Astrocyte (in vitro differentiated cells and primary cell): ENCODE data around the gene BAG5.

ENCODE experiments used
- EZH2 ChIP-seq: IDR thresholded peaks from 2 replicates; pipeline ENCODE4 v1.6.1; 2012; ENCODE audit warnings: mild to moderate bottlenecking, low read length, inconsistent platforms; ENCODE audit not compliant: insufficient read depth
- TF ChIP-seq, protein P1 (sequence below): IDR thresholded peaks from 2 replicates; pipeline ENCODE4 v1.5.1; 2011; ENCODE audit warnings: low read depth, mild to moderate bottlenecking, inconsistent platforms, low read length, moderate library complexity; ENCODE audit not compliant: insufficient read depth

DNA sequence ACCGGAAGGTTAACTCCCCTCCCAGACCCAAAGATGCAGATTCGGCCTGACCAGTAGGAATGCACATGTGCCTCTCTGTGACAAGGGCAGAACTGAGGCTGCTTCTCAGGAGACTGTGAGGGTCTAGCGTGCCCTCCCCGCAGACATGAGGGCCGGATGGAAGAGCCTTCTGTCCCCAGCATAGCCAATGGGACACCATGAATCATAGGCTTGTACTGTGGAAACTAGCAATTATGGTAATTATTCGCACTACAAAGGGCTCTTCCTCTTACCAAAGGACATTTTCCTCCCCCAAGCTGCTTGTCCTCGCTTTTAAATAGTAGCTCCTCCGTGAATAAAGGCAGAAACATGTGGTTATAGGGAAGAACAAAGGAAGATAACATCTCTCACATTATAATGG, 6.5 kb upstream of the BAG5 start:
- TF ChIP-seq, protein P1, sequence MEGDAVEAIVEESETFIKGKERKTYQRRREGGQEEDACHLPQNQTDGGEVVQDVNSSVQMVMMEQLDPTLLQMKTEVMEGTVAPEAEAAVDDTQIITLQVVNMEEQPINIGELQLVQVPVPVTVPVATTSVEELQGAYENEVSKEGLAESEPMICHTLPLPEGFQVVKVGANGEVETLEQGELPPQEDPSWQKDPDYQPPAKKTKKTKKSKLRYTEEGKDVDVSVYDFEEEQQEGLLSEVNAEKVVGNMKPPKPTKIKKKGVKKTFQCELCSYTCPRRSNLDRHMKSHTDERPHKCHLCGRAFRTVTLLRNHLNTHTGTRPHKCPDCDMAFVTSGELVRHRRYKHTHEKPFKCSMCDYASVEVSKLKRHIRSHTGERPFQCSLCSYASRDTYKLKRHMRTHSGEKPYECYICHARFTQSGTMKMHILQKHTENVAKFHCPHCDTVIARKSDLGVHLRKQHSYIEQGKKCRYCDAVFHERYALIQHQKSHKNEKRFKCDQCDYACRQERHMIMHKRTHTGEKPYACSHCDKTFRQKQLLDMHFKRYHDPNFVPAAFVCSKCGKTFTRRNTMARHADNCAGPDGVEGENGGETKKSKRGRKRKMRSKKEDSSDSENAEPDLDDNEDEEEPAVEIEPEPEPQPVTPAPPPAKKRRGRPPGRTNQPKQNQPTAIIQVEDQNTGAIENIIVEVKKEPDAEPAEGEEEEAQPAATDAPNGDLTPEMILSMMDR: no peak
- no peak for TF ChIP-seq EZH2
